Neural cell (in vitro differentiated cells): ENCODE results near the gene OR6J1. TPM values are rescaled to one million over a fixed set of nuclear protein-coding genes. Genes with fewer than 3 reads are reported as not detected.

Source experiments
- H2AFZ ChIP-seq: fragments of 200-600, 300-800 bp; sonication (generic), shearing (Covaris generic); 2 replicates; pipeline ENCODE4 v1.6.0; 2014; ENCODE audit warnings: low read depth, mild to moderate bottlenecking, antibody characterized with exemption, low read length, moderate library complexity
- H3F3A ChIP-seq: fragments of 200-600 bp; shearing (Covaris generic); 2 replicates; pipeline ENCODE4 v1.6.1; 2016; ENCODE audit warnings: mild to moderate bottlenecking, moderate library complexity, mixed read lengths, antibody characterized with exemption, low read length; ENCODE audit not compliant: insufficient read depth, poor library complexity, severe bottlenecking
- H3K27ac ChIP-seq: fragments of 200-600, 300-800 bp; sonication (generic), shearing (Covaris generic); 2 replicates; pipeline ENCODE4 v1.5.1; 2014; ENCODE audit warnings: mild to moderate bottlenecking, low read length, moderate library complexity
- H3K27me3 ChIP-seq: fragments of 300-800, 200-600 bp; sonication (generic), shearing (Covaris generic); 2 replicates; pipeline ENCODE4 v1.6.0; 2014; ENCODE audit warnings: mild to moderate bottlenecking, low read depth, low read length, moderate library complexity; ENCODE audit not compliant: insufficient read depth
- H3K36me3 ChIP-seq: fragments of 300-800, 200-600 bp; sonication (generic), shearing (Covaris generic); 2 replicates; pipeline ENCODE4 v1.5.1; 2014; ENCODE audit warnings: mild to moderate bottlenecking, antibody characterized with exemption, low read length, moderate library complexity; ENCODE audit not compliant: insufficient read depth
- H3K4me2 ChIP-seq: fragments of 300-800, 200-600 bp; sonication (generic), shearing (Covaris generic); 2 replicates; pipeline ENCODE4 v1.6.0; 2014; ENCODE audit warnings: mild to moderate bottlenecking, low read length
- H3K4me3 ChIP-seq: fragments of 300-800, 200-600 bp; sonication (generic), shearing (Covaris generic); 2 replicates; pipeline ENCODE4 v1.5.1; 2014; ENCODE audit warnings: mild to moderate bottlenecking, low read length, moderate library complexity
- H3K79me2 ChIP-seq: fragments of 200-600 bp; shearing (Covaris generic); replicated peaks from 2 replicates; pipeline ENCODE4 v1.6.0; 2014; ENCODE audit warnings: mild to moderate bottlenecking, low read length, moderate library complexity; ENCODE audit not compliant: insufficient read depth
- H3K9ac ChIP-seq: fragments of 300-800, 200-600 bp; sonication (generic), shearing (Covaris generic); 2 replicates; pipeline ENCODE4 v1.6.1; 2016; ENCODE audit warnings: mild to moderate bottlenecking, low read length, mixed read lengths
- H3K9me2 ChIP-seq: fragments of 200-600 bp; shearing (Covaris generic); 2 replicates; pipeline ENCODE4 v1.6.1; 2016; ENCODE audit warnings: mild to moderate bottlenecking, low read length, mixed read lengths; ENCODE audit not compliant: insufficient read depth
- H3K9me3 ChIP-seq: fragments of 200-600, 300-800 bp; sonication (generic), shearing (Covaris generic); 2 replicates; pipeline ENCODE4 v1.6.1; 2016; ENCODE audit warnings: mild to moderate bottlenecking, mixed run types, low read length, moderate library complexity, mixed read lengths
- H4K20me1 ChIP-seq: fragments of 200-600 bp; shearing (Covaris generic); 2 replicates; pipeline ENCODE4 v1.6.1; 2016; ENCODE audit warnings: mild to moderate bottlenecking, mixed run types; ENCODE audit not compliant: insufficient read depth
- CTCF ChIP-seq: fragments of 450-650 bp; IDR thresholded peaks from 2 replicates; pipeline ENCODE4 v1.5.1; 2014; ENCODE audit warnings: antibody characterized with exemption, mild to moderate bottlenecking, moderate library complexity; ENCODE audit not compliant: poor library complexity, severe bottlenecking
- EP300 ChIP-seq: fragments of 450-650 bp; conservative IDR thresholded peaks from 2 replicates; pipeline ENCODE4 v1.6.1; 2014; ENCODE audit warnings: antibody characterized with exemption, mild to moderate bottlenecking, moderate library complexity; ENCODE audit not compliant: poor library complexity, severe bottlenecking
- EZH2 ChIP-seq: fragments of 200-600, 300-800 bp; shearing (Covaris generic), sonication (generic); IDR thresholded peaks from 2 replicates; pipeline ENCODE4 v1.6.1; 2014; ENCODE audit warnings: antibody characterized with exemption, low read length, borderline replicate concordance, mild to moderate bottlenecking; ENCODE audit not compliant: insufficient read depth, poor library complexity, severe bottlenecking
- MXI1 ChIP-seq: fragments of 450-650 bp; conservative IDR thresholded peaks from 2 replicates; pipeline ENCODE4 v1.6.1; 2014; ENCODE audit warnings: antibody characterized with exemption, mild to moderate bottlenecking; ENCODE audit not compliant: poor library complexity, severe bottlenecking
- POLR2AphosphoS5 ChIP-seq: IDR thresholded peaks from 2 replicates; pipeline ENCODE4 v1.6.1; 2012
- RAD21 ChIP-seq: fragments of 450-650 bp; conservative IDR thresholded peaks from 2 replicates; pipeline ENCODE4 v1.6.1; 2014; ENCODE audit warnings: antibody characterized with exemption, mild to moderate bottlenecking, moderate library complexity
- REST ChIP-seq: IDR thresholded peaks from 2 replicates; pipeline ENCODE4 v1.6.1; 2012; ENCODE audit warnings: borderline replicate concordance
- SMC3 ChIP-seq: fragments of 450-650 bp; conservative IDR thresholded peaks from 2 replicates; pipeline ENCODE4 v1.6.1; 2014; ENCODE audit warnings: antibody characterized with exemption, mild to moderate bottlenecking, moderate library complexity; ENCODE audit not compliant: poor library complexity
- TAF1 ChIP-seq: IDR thresholded peaks from 2 replicates; pipeline ENCODE4 v1.6.1; 2012; ENCODE audit warnings: low read depth
- polyA plus RNA-seq: library from polyadenylated mRNA; depleted of rRNA; stranded (reverse); fragments of >200 nt; gene quantifications from 2 replicates; pipeline ENCODE4 v1.2.3, GENCODE V29; 2014

Gene OR6J1
- polyA plus RNA-seq, 1 donor from 2014 or later = not detected

GRCh38 chr14:22657861-22658260 is 13.7 kb upstream of the OR6J1 start:
- Histone ChIP-seq H3K4me2 (no peak overlapping the region), H3K27ac (no peak overlapping the region), H3F3A (no peaks in the 10 kb centered on the region), H3K9ac (no peak overlapping the region), H3K27me3 (no peaks in the 10 kb centered on the region), H3K36me3 (no peaks in the 10 kb centered on the region), H3K79me2 (no peaks in the 10 kb centered on the region), H4K20me1 (no peaks in the 10 kb centered on the region), H3K9me2 (no peaks in the 10 kb centered on the region), H3K4me3 (no peak overlapping the region), H3K9me3 (no peaks in the 10 kb centered on the region), H2AFZ (no peak overlapping the region)
- TF ChIP-seq CTCF (peak; percentile 27), RAD21 (no peak)

GRCh38 chr14:22656945-22657731 is 13.0 kb upstream of the OR6J1 start:
- no peaks in the 10 kb centered on the region for H3K79me2 ChIP-seq
- H4K20me1 ChIP-seq = no peaks in the 10 kb centered on the region
- no peak overlapping the region for H3K4me2 ChIP-seq
- no peak overlapping the region for H2AFZ ChIP-seq
- no peak overlapping the region for H3K9ac ChIP-seq
- H3K27ac ChIP-seq = no peak overlapping the region
- H3K9me2 ChIP-seq = no peaks in the 10 kb centered on the region
- no peaks in the 10 kb centered on the region for H3K9me3 ChIP-seq
- H3K27me3 ChIP-seq = no peaks in the 10 kb centered on the region
- H3K36me3 ChIP-seq = no peaks in the 10 kb centered on the region
- no peaks in the 10 kb centered on the region for H3F3A ChIP-seq
- H3K4me3 ChIP-seq = no peak overlapping the region
- no peak for TF ChIP-seq RAD21

GRCh38 chr14:22656226-22656625 is 12.1 kb upstream of the OR6J1 start:
- H3K4me2 ChIP-seq = no peak overlapping the region
- H3K79me2 ChIP-seq = no peaks in the 10 kb centered on the region
- no peaks in the 10 kb centered on the region for H4K20me1 ChIP-seq
- no peak overlapping the region for H2AFZ ChIP-seq
- H3K9ac ChIP-seq = no peak overlapping the region
- H3K27me3 ChIP-seq = no peaks in the 10 kb centered on the region
- TF ChIP-seq RAD21 (no peak), EP300 (no peak), TAF1 (no peak), REST (no peak), CTCF (no peak), SMC3 (no peak), EZH2 (no peak), POLR2AphosphoS5 (no peak), MXI1 (no peak)
- H3K4me3 ChIP-seq = no peak overlapping the region
- H3K9me3 ChIP-seq = no peaks in the 10 kb centered on the region
- H3K36me3 ChIP-seq = no peaks in the 10 kb centered on the region
- no peaks in the 10 kb centered on the region for H3K9me2 ChIP-seq
- no peaks in the 10 kb centered on the region for H3F3A ChIP-seq
- no peak overlapping the region for H3K27ac ChIP-seq
